ENCODE results near the gene HOXB7.

GRCh38 chr17:48627623-48628521 lies 17.1 kb upstream of the HOXB7 start:
- no peak for TF ChIP-seq SNAI1 (CRISPR knock-in tag; IDR thresholded peaks at IDR 0.05; ENCODE audit: borderline replicate concordance)
- no peak for TF ChIP-seq ZFP82 (CRISPR knock-in tag; IDR thresholded peaks at IDR 0.05; ENCODE audit: borderline replicate concordance)
- TF ChIP-seq PHF20 (CRISPR knock-in tag; IDR thresholded peaks at IDR 0.05), result no peak
- no peak for TF ChIP-seq TCF7L2 (IDR thresholded peaks at IDR 0.05; ENCODE audit: low read depth, low read length)
- no peak for TF ChIP-seq TGIF2 (CRISPR knock-in tag; IDR thresholded peaks at IDR 0.05)
- no peak for TF ChIP-seq ZNF138 (CRISPR knock-in tag; IDR thresholded peaks at IDR 0.05; ENCODE audit: low read depth)
- no peak for TF ChIP-seq ZNF124 (CRISPR knock-in tag; IDR thresholded peaks at IDR 0.05)
- TF ChIP-seq, protein P1, sequence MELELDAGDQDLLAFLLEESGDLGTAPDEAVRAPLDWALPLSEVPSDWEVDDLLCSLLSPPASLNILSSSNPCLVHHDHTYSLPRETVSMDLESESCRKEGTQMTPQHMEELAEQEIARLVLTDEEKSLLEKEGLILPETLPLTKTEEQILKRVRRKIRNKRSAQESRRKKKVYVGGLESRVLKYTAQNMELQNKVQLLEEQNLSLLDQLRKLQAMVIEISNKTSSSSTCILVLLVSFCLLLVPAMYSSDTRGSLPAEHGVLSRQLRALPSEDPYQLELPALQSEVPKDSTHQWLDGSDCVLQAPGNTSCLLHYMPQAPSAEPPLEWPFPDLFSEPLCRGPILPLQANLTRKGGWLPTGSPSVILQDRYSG (CRISPR knock-in tag; IDR thresholded peaks at IDR 0.05), result no peak
- TF ChIP-seq REST (IDR thresholded peaks at IDR 0.05; ENCODE audit: borderline replicate concordance in 1 of 2, low read depth in 1 of 2, low read length in 2 of 2), result no peak
- TF ChIP-seq HBP1 (CRISPR knock-in tag; IDR thresholded peaks at IDR 0.05; ENCODE audit: low read depth), result no peak
- TF ChIP-seq NCOR1 (IDR thresholded peaks at IDR 0.05; ENCODE audit: borderline replicate concordance, low read length), result no peak
- TF ChIP-seq POLR2A (IDR thresholded peaks at IDR 0.05; ENCODE audit: insufficient read depth in 1 of 2, low read depth in 2 of 2, low read length in 2 of 2), result no peak
- no peak for TF ChIP-seq TBL1XR1 (IDR thresholded peaks at IDR 0.05; ENCODE audit: borderline replicate concordance, low read length, partially characterized antibody)
- no peak for TF ChIP-seq ZNF296 (CRISPR knock-in tag; conservative IDR thresholded peaks at IDR 0.05)

All from HepG2 (cell line).